ENCODE measurements around the gene NLRP1. TPM values are rescaled to one million over a fixed set of nuclear protein-coding genes. Genes with fewer than 3 reads are reported as not detected.

Gene NLRP1
- total and polyA plus RNA-seq, 2 experiments from 2014 or later, result 17.5 to 33.4 TPM

DNA sequence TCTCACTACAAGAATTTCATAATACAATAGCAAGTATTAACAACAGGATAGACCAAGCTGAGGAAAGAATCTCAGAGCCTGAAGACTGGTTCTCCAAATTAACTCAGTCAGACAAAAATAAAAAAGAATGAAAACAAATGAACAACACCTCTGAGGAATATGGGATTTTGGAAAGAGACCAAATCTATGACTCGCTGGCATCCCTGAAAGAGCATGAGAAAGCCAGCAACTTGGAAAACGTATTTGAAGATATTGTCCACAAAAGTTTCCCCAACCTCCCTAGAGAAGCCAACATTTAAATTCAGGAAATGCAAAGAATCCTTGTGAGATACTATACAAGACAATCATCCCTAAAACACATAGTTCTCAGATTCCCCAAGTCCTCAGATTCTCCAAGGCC, 20.9 kb downstream of the NLRP1 start:
- Histone ChIP-seq H3K9ac (no peak overlapping the region), H3K9me2 (ENCODE audit: insufficient read depth) (no peaks in the 10 kb centered on the region), H4K20me1 (ENCODE audit: insufficient read depth) (no peaks in the 10 kb centered on the region), H3K27ac (peak overlapping the region; percentile 49), H3K36me3 (ENCODE audit: low read depth) (peaks cover 22% of the 10 kb centered on the region), H3K4me3 (no peak overlapping the region), H3F3A (ENCODE audit: insufficient read depth) (peaks cover 11% of the 10 kb centered on the region; the same call in 1 of the 2 replicates), H3K79me2 (ENCODE audit: insufficient read depth) (peaks cover 66% of the 10 kb centered on the region), H3K9me3 (ENCODE audit: low read depth) (no peaks in the 10 kb centered on the region), H2AFZ (no peak overlapping the region), H3K4me2 (ENCODE audit: unreplicated experiment) (peak overlapping the region; percentile 22), H3K4me1 (ENCODE audit: insufficient read depth) (peaks cover 12% of the 10 kb centered on the region), H3K27me3 (replicated peaks; ENCODE audit: insufficient read depth) (no peaks in the 10 kb centered on the region)
- 28 to 30% methylated on average over 2 of the region's 2 CpGs for WGBS, 2 experiments (ENCODE audit: low coverage in 1 of 2, low lambda C conversion rate in 2 of 2, missing lambda C conversion rate in 2 of 2)
- TF ChIP-seq EZH2phosphoT487 (IDR thresholded peaks at IDR 0.05; ENCODE audit: insufficient read depth, low read depth), result no peak
- no peak for TF ChIP-seq EZH2 (IDR thresholded peaks at IDR 0.05; ENCODE audit: insufficient read depth, poor library complexity, severe bottlenecking)
- in situ Hi-C loops (cut with MboI), result loop anchor here (25.0 kb wide), 1 partner anchor 101 kb away; the partner anchor contains the start of gene DHX33
- DNase-seq, result peak; percentile 64

GRCh38 chr17:5562661-5563360, 21.5 kb downstream of the NLRP1 start:
- Histone ChIP-seq H3K27me3 (replicated peaks; ENCODE audit: insufficient read depth) (no peaks in the 10 kb centered on the region), H3K27ac (peak overlapping the region; percentile 49; the same call in 1 of the 2 replicates), H3F3A (ENCODE audit: insufficient read depth) (peaks cover 11% of the 10 kb centered on the region; the same call in 1 of the 2 replicates), H3K9ac (no peak overlapping the region), H3K9me2 (ENCODE audit: insufficient read depth) (no peaks in the 10 kb centered on the region), H3K9me3 (ENCODE audit: low read depth) (no peaks in the 10 kb centered on the region), H3K4me3 (no peak overlapping the region), H3K4me2 (ENCODE audit: unreplicated experiment) (no peak overlapping the region), H4K20me1 (ENCODE audit: insufficient read depth) (no peaks in the 10 kb centered on the region), H3K79me2 (ENCODE audit: insufficient read depth) (peaks cover 66% of the 10 kb centered on the region), H2AFZ (no peak overlapping the region), H3K4me1 (ENCODE audit: insufficient read depth) (peaks cover 12% of the 10 kb centered on the region), H3K36me3 (ENCODE audit: low read depth) (peaks cover 18% of the 10 kb centered on the region)
- in situ Hi-C loops (cut with MboI), result loop anchor here (25.0 kb wide), 1 partner anchor 101 kb away; the partner anchor contains the start of gene DHX33
- TF ChIP-seq EZH2 (IDR thresholded peaks at IDR 0.05; ENCODE audit: insufficient read depth, poor library complexity, severe bottlenecking), result no peak
- no peak for TF ChIP-seq EZH2phosphoT487 (IDR thresholded peaks at IDR 0.05; ENCODE audit: insufficient read depth, low read depth)
- 81 to 85% methylated on average over 6 of the region's 6 CpGs for WGBS, 2 experiments (ENCODE audit: low coverage in 1 of 2, low lambda C conversion rate in 2 of 2, missing lambda C conversion rate in 2 of 2)
- DNase-seq, result no peak

DNA sequence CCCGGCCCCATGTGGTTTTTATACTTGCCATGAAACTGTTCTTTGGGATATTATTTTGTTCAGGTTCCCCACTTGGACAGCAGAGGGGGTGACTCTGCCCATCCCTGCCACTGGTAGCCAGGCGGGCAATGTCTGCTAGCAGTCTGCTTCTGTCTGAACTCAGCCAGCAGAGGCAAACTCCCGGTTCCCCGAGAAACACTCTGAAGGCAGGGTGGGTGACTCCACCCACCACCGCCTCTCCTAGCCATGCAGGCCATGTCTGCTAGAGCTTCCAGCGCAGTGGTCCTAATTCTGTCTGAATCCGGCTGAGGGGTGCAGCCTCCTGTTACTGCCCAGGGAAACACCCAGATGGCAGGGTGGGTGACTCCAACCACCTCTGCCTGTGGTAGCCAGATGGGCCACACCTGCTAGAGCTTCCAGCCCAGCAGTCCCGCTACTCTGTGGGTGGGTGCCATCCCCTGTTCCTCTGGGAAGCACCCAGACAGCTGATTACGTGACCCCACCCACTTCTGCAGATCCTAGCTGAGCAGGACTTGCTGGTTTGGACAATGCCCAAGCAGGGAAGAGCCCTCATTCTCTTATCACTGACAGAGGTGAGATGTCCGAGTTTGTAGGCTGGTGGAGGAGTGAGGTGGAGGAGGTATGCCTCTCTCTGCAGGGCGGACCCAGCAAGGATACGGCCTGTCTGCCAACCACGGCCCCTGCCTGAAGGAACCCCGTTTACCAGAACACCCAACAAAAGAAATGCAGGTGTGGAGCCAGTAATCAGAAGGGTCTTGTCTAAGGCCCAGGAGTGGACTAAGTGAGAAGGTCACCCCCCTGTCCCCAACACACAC, 22.4 kb downstream of the NLRP1 start:
- H3K27ac ChIP-seq, result no peak overlapping the region
- H4K20me1 ChIP-seq (ENCODE audit: insufficient read depth), result no peaks in the 10 kb centered on the region
- peaks cover 11% of the 10 kb centered on the region; the same call in 1 of the 2 replicates for H3F3A ChIP-seq (ENCODE audit: insufficient read depth)
- in situ Hi-C loops (cut with MboI), result loop anchor here (25.0 kb wide), 1 partner anchor 100 kb away; the partner anchor contains the start of gene DHX33
- H3K4me1 ChIP-seq (ENCODE audit: insufficient read depth), result peaks cover 19% of the 10 kb centered on the region
- H3K36me3 ChIP-seq (ENCODE audit: low read depth), result peaks cover 9% of the 10 kb centered on the region
- no peak for TF ChIP-seq EZH2phosphoT487 (IDR thresholded peaks at IDR 0.05; ENCODE audit: insufficient read depth, low read depth)
- H3K9ac ChIP-seq, result no peak overlapping the region
- no peak overlapping the region for H2AFZ ChIP-seq
- H3K27me3 ChIP-seq (replicated peaks; ENCODE audit: insufficient read depth), result no peaks in the 10 kb centered on the region
- no peak for DNase-seq
- no peaks in the 10 kb centered on the region for H3K9me2 ChIP-seq (ENCODE audit: insufficient read depth)
- no peaks in the 10 kb centered on the region for H3K9me3 ChIP-seq (ENCODE audit: low read depth)
- no peak overlapping the region for H3K4me3 ChIP-seq
- no peak overlapping the region for H3K4me2 ChIP-seq (ENCODE audit: unreplicated experiment)
- 86 to 90% methylated on average over 14 of the region's 14 CpGs for WGBS, 2 experiments (ENCODE audit: low coverage in 1 of 2, low lambda C conversion rate in 2 of 2, missing lambda C conversion rate in 2 of 2)
- peaks cover 69% of the 10 kb centered on the region for H3K79me2 ChIP-seq (ENCODE audit: insufficient read depth)

DNA sequence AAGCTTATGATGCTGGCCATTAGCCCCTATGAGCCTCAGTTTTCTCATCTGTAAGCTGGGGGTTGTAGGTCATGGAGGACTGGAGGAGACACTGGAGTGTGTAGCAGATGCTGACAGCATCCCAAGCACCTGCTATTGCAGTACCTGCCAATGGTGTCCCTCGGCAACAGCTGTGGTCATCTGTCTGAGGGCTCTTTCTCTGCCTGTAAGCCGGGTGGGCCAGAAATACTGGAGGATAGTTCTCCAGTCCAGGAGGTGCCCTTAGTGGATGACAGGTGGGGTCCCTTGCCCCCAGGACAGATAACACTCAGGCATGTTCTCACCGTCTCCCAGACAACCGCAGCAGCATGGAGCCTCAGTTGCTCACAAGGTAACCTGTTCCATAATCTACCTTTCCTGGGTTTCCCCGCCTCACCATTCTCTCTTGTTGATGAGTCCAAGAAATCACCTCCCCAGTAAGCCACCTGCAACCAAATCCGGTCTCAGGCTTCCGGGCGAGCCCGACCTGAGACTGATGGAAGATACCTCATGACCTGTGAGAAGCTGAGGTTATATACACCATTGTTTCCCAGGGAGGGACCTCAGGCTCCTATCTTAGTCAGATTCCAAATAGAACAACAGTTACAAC, 23.8 kb downstream of the NLRP1 start:
- H3K9ac ChIP-seq, result no peak overlapping the region
- in situ Hi-C loops (cut with MboI), result loop anchor here (25.0 kb wide), 1 partner anchor 98 kb away; the partner anchor contains the start of gene DHX33

More for the DNA sequence above, 23.8 kb downstream of the NLRP1 start:
- H3K27ac ChIP-seq, result no peak overlapping the region
- H3K4me3 ChIP-seq, result no peak overlapping the region
- H3K9me2 ChIP-seq (ENCODE audit: insufficient read depth), result no peaks in the 10 kb centered on the region
- no peak overlapping the region for H2AFZ ChIP-seq
- peaks cover 14% of the 10 kb centered on the region for H3F3A ChIP-seq (ENCODE audit: insufficient read depth)
- no peaks in the 10 kb centered on the region for H4K20me1 ChIP-seq (ENCODE audit: insufficient read depth)
- H3K36me3 ChIP-seq (ENCODE audit: low read depth), result peaks cover 7% of the 10 kb centered on the region; the same call in 1 of the 2 replicates
- no peaks in the 10 kb centered on the region for H3K27me3 ChIP-seq (replicated peaks; ENCODE audit: insufficient read depth)
- H3K4me2 ChIP-seq (ENCODE audit: unreplicated experiment), result no peak overlapping the region
- no peaks in the 10 kb centered on the region for H3K9me3 ChIP-seq (ENCODE audit: low read depth)
- TF ChIP-seq EZH2 (IDR thresholded peaks at IDR 0.05; ENCODE audit: insufficient read depth, poor library complexity, severe bottlenecking) (no peak), EZH2phosphoT487 (IDR thresholded peaks at IDR 0.05; ENCODE audit: insufficient read depth, low read depth) (no peak)
- 92 to 94% methylated on average over 9 of the region's 9 CpGs for WGBS, 2 experiments (ENCODE audit: low coverage in 1 of 2, low lambda C conversion rate in 2 of 2, missing lambda C conversion rate in 2 of 2)
- peaks cover 24% of the 10 kb centered on the region for H3K4me1 ChIP-seq (ENCODE audit: insufficient read depth)
- H3K79me2 ChIP-seq (ENCODE audit: insufficient read depth), result peaks cover 78% of the 10 kb centered on the region
- no peak for DNase-seq

All from GM23248 (cell line).